OCI-LY3 (cell line): ENCODE data around the gene KCNH2.
"Not testable (repeated sequence)": the region's sequence is repeated elsewhere in the genome, so short reads cannot be mapped to it uniquely, and the experiment has no call there.

Experiments
- H2AFZ ChIP-seq: fragments of 200-600, 300-600 bp; shearing (Covaris generic); 2 replicates; pipeline ENCODE4 v1.6.0; 2014; ENCODE audit warnings: antibody characterized with exemption, low read depth, low read length
- H3K27ac ChIP-seq: fragments of 200-600, 300-600 bp; sonication (generic); 2 replicates; pipeline ENCODE4 v1.5.1; 2014; ENCODE audit warnings: mild to moderate bottlenecking, low read length, moderate library complexity, mixed read lengths
- H3K27me3 ChIP-seq: fragments of 200-600, 300-600 bp; sonication (generic); 2 replicates; pipeline ENCODE4 v1.6.1; 2014; ENCODE audit warnings: low read depth, low read length, mixed read lengths
- H3K36me3 ChIP-seq: fragments of 200-600, 300-600 bp; sonication (generic); replicated peaks from 2 replicates; pipeline ENCODE3; 2014; ENCODE audit warnings: low read depth, low read length, mixed read lengths
- H3K4me1 ChIP-seq: fragments of 300-600, 200-600 bp; sonication (generic); 2 replicates; pipeline ENCODE4 v1.6.1; 2014; ENCODE audit warnings: low read length, mixed read lengths
- H3K4me2 ChIP-seq: fragments of 200-600, 300-600 bp; sonication (generic); 2 replicates; pipeline ENCODE4 v1.6.1; 2014; ENCODE audit warnings: low read length, mixed read lengths
- H3K4me3 ChIP-seq: fragments of 300-600, 200-600 bp; sonication (generic); 2 replicates; pipeline ENCODE4 v1.5.1; 2014; ENCODE audit warnings: antibody characterized with exemption, mild to moderate bottlenecking, low read length, moderate library complexity
- H3K79me2 ChIP-seq: fragments of 300-600, 200-600 bp; shearing (Covaris generic); 2 replicates; pipeline ENCODE4 v1.6.1; 2014; ENCODE audit warnings: mild to moderate bottlenecking, low read length, mixed read lengths
- H3K9ac ChIP-seq: fragments of 300-600, 200-600 bp; shearing (Covaris generic); 2 replicates; pipeline ENCODE4 v1.6.0; 2014; ENCODE audit warnings: mild to moderate bottlenecking, low read length, moderate library complexity
- H3K9me3 ChIP-seq: fragments of 200-600, 300-600 bp; shearing (Covaris generic); 2 replicates; pipeline ENCODE4 v1.6.1; 2014; ENCODE audit warnings: low read length, mixed read lengths; ENCODE audit not compliant: insufficient read depth
- H4K20me1 ChIP-seq: fragments of 200-600, 300-600 bp; sonication (generic); 2 replicates; pipeline ENCODE4 v1.6.1; 2016; ENCODE audit warnings: low read length, mixed read lengths; ENCODE audit not compliant: insufficient read depth
- EZH2phosphoT487 ChIP-seq: fragments of 200-600 bp; shearing (Covaris generic); IDR thresholded peaks from 2 replicates; pipeline ENCODE4 v1.6.1; 2018; ENCODE audit warnings: antibody characterized with exemption, mixed run types, low read depth
- TF ChIP-seq, protein P1 (sequence below): fragments of 200-600, 300-600 bp; sonication (generic); IDR thresholded peaks from 2 replicates; pipeline ENCODE4 v1.5.1; 2014; ENCODE audit warnings: antibody characterized with exemption, low read length, low read depth

The KCNH2 gene

GRCh38 chr7:150912427-150912826 is 65.7 kb downstream of the KCNH2 start:
- H3K79me2 ChIP-seq: no peaks in the 10 kb centered on the region
- no peak for TF ChIP-seq EZH2phosphoT487
- TF ChIP-seq, protein P1, sequence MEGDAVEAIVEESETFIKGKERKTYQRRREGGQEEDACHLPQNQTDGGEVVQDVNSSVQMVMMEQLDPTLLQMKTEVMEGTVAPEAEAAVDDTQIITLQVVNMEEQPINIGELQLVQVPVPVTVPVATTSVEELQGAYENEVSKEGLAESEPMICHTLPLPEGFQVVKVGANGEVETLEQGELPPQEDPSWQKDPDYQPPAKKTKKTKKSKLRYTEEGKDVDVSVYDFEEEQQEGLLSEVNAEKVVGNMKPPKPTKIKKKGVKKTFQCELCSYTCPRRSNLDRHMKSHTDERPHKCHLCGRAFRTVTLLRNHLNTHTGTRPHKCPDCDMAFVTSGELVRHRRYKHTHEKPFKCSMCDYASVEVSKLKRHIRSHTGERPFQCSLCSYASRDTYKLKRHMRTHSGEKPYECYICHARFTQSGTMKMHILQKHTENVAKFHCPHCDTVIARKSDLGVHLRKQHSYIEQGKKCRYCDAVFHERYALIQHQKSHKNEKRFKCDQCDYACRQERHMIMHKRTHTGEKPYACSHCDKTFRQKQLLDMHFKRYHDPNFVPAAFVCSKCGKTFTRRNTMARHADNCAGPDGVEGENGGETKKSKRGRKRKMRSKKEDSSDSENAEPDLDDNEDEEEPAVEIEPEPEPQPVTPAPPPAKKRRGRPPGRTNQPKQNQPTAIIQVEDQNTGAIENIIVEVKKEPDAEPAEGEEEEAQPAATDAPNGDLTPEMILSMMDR: no peak
- no peak overlapping the region for H3K4me2 ChIP-seq

DNA sequence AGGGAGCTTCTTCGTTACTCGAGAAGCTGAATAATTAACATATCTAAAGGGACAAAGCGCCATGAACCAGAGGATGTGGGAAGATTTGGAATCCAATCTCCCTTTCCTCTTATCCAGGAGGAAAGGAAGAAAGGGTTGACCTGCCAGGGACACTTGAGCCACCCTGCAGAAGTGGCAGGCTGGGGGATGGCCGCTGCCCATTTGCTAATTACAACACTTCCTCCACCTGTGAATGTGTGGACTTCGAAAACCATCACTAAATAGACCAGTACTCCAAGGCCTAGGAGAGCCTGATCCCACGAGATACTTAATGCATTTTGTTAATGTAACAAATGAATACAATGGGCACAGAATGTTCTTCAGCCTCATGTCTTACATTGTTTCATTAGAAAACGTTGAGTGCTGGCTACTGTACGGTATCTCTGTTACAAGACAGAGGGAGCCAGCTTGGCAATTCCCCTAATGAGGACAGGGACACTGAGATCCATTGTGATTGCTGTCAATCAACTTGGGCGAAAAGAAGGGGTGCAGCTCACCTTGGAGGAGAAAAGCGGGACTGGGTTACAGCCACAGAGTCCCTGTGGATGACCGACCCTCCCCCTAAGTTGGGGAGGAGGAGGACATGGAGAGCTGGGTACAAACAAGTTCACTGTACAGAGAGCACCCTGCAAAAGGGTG is 66.4 kb downstream of the KCNH2 start:
- Histone ChIP-seq H3K79me2 (no peaks in the 10 kb centered on the region), H3K27me3 (peaks cover 33% of the 10 kb centered on the region), H3K4me3 (no peak overlapping the region), H2AFZ (no peak overlapping the region), H3K4me1 (no peaks in the 10 kb centered on the region), H3K9ac (no peak overlapping the region), H3K4me2 (no peak overlapping the region), H4K20me1 (no peaks in the 10 kb centered on the region), H3K9me3 (no peaks in the 10 kb centered on the region), H3K27ac (no peak overlapping the region), H3K36me3 (no peaks in the 10 kb centered on the region)
- no peak for TF ChIP-seq EZH2phosphoT487
- TF ChIP-seq, protein P1: no peak

More at GRCh38 chr7:150912427-150912826, 65.7 kb downstream of the KCNH2 start:
- H3K4me1 ChIP-seq: no peaks in the 10 kb centered on the region
- no peaks in the 10 kb centered on the region for H3K9me3 ChIP-seq
- H3K27me3 ChIP-seq: peaks cover 33% of the 10 kb centered on the region
- H4K20me1 ChIP-seq: no peaks in the 10 kb centered on the region
- no peak overlapping the region for H3K9ac ChIP-seq
- no peaks in the 10 kb centered on the region for H3K36me3 ChIP-seq
- no peak overlapping the region for H3K4me3 ChIP-seq
- no peak overlapping the region for H3K27ac ChIP-seq
- H2AFZ ChIP-seq: no peak overlapping the region

DNA sequence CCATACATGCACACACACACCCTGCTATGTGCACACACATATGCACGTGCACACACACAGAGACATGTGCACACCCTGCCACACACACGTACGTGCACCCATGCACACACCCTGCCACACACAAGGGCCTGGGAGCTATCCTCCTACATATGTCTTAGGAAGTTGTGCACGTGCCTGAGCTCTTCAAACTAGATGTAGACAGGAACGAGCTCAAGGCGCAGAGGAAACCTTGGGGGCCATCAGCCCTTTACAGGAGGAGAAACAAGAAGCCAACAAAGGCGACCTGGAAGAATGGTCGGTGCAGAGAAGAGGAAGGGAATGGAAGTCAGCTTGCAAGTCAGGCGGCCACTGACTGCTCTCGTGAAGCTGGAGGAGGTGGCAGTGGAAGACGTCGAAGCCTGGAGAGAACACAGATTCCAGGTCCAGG is 67.1 kb downstream of the KCNH2 start:
- Histone ChIP-seq H3K4me3 (no peak overlapping the region), H3K9me3 (no peaks in the 10 kb centered on the region), H3K4me1 (no peaks in the 10 kb centered on the region), H3K27me3 (peaks cover 37% of the 10 kb centered on the region), H3K36me3 (no peaks in the 10 kb centered on the region), H3K4me2 (no peak overlapping the region), H3K9ac (no peak overlapping the region), H3K79me2 (no peaks in the 10 kb centered on the region), H4K20me1 (no peaks in the 10 kb centered on the region), H2AFZ (no peak overlapping the region), H3K27ac (no peak overlapping the region)
- no peak for TF ChIP-seq EZH2phosphoT487
- TF ChIP-seq, protein P1: no peak

GRCh38 chr7:150910305-150910995 is 67.7 kb downstream of the KCNH2 start:
- H3K9me3 ChIP-seq, H3K9ac ChIP-seq, H3K4me2 ChIP-seq, H4K20me1 ChIP-seq, H3K79me2 ChIP-seq, H2AFZ ChIP-seq, H3K27ac ChIP-seq, H3K36me3 ChIP-seq, H3K4me1 ChIP-seq, H3K4me3 ChIP-seq: not testable (repeated sequence)
- peaks cover 31% of the 10 kb centered on the region for H3K27me3 ChIP-seq
